ENCODE measurements around the gene CRCP.

- TF ChIP-seq REST (IDR thresholded peaks at IDR 0.05; ENCODE audit: insufficient replicate concordance, low read depth) (no peak), GABPA (IDR thresholded peaks at IDR 0.05; ENCODE audit: low read depth) (no peak), POLR2AphosphoS5 (IDR thresholded peaks at IDR 0.05; ENCODE audit: low read depth) (no peak), SPI1 (IDR thresholded peaks at IDR 0.05; ENCODE audit: borderline replicate concordance, low read depth) (no peak)
- TF ChIP-seq, protein P1, sequence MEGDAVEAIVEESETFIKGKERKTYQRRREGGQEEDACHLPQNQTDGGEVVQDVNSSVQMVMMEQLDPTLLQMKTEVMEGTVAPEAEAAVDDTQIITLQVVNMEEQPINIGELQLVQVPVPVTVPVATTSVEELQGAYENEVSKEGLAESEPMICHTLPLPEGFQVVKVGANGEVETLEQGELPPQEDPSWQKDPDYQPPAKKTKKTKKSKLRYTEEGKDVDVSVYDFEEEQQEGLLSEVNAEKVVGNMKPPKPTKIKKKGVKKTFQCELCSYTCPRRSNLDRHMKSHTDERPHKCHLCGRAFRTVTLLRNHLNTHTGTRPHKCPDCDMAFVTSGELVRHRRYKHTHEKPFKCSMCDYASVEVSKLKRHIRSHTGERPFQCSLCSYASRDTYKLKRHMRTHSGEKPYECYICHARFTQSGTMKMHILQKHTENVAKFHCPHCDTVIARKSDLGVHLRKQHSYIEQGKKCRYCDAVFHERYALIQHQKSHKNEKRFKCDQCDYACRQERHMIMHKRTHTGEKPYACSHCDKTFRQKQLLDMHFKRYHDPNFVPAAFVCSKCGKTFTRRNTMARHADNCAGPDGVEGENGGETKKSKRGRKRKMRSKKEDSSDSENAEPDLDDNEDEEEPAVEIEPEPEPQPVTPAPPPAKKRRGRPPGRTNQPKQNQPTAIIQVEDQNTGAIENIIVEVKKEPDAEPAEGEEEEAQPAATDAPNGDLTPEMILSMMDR (IDR thresholded peaks at IDR 0.05; ENCODE audit: insufficient read depth, low read length) = no peak
Observed at GRCh38 chr7:66162622-66163021, 48.0 kb downstream of the CRCP start.
